ENCODE measurements around the gene ABCA3. TPM values are rescaled to one million over a fixed set of nuclear protein-coding genes. Genes with fewer than 3 reads are reported as not detected.

Gene ABCA3
- total RNA-seq, 1 experiment from 2014 or later = 3.5 TPM

DNA sequence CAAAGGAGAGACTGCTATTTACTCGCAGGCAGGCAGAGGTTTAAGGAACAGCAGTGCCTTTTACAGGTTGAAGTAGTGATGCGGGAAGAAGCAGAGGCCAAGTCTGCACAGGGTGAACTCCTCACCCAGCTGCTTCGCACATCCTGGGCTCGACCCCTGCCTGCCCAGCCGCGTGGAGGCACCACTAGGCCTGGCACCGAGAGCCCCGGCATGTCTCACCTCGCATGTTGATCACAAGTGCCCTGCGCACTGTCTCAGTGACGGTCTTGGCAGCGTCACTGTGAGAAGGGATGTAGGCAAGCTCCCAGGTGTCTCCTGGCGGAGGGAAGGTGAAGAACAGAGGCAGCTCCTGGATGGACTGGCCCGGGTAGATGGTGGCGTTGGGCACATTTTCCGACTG, 14.7 kb downstream of the ABCA3 start:
- Mint-ChIP-seq H3K27ac (ENCODE audit: low read depth, unreplicated experiment) (no peak overlapping the region), H3K27me3 (ENCODE audit: insufficient read depth, unreplicated experiment) (peaks cover 3% of the 10 kb centered on the region), H3K36me3 (ENCODE audit: insufficient read depth, unreplicated experiment) (no peaks in the 10 kb centered on the region), H3K4me3 (ENCODE audit: unreplicated experiment) (no peak overlapping the region), H3K4me1 (ENCODE audit: insufficient read depth, unreplicated experiment) (no peaks in the 10 kb centered on the region), H3K9me3 (ENCODE audit: unreplicated experiment) (no peaks in the 10 kb centered on the region)
- intact Hi-C loops (cut with micrococcal nuclease) = no loop called here
- CTCF ChIA-PET = interaction anchor here (0.6 kb wide), 1 partner anchor 11 kb away, joined by 3 read pairs; no protein-coding TSS in a partner anchor
- POLR2A ChIA-PET = no interaction called here
- no peak for TF ChIP-seq CTCF (IDR thresholded peaks at IDR 0.05; ENCODE audit: unreplicated experiment)
- no peak for DNase-seq (ENCODE audit: unreplicated experiment)
- no TSS peak for BruUV-seq (replicated peaks)

DNA sequence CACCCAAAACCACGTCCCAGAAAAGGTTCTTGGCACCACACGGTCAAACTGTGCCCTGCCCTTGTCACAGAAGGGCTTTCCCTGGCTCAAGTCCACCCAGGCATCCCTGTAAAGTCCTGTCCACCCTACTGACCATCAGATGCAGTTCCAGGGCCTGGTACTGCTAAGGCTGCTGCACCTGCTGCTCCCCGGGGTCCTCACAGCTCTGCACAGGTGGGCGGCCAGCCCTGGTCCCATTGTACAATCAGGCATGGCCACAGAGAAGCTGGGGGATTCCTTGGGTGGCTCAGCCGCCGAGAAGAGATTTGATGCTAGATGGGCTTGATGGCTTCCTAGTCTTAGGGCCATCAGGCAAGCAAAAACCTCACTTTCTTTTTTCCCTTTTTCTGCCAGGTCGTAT, 15.3 kb downstream of the ABCA3 start:
- no TSS peak for BruUV-seq (replicated peaks)
- ChIA-PET CTCF (interaction anchor here (1.0 kb wide), 1 partner anchor 44 kb away, joined by 4 read pairs; no protein-coding TSS in a partner anchor), POLR2A (no interaction called here)
- Mint-ChIP-seq H3K4me1 (ENCODE audit: insufficient read depth, unreplicated experiment) (no peaks in the 10 kb centered on the region), H3K27me3 (ENCODE audit: insufficient read depth, unreplicated experiment) (no peaks in the 10 kb centered on the region), H3K27ac (ENCODE audit: low read depth, unreplicated experiment) (no peak overlapping the region), H3K9me3 (ENCODE audit: unreplicated experiment) (no peaks in the 10 kb centered on the region), H3K4me3 (ENCODE audit: unreplicated experiment) (no peak overlapping the region), H3K36me3 (ENCODE audit: insufficient read depth, unreplicated experiment) (no peaks in the 10 kb centered on the region)
- intact Hi-C loops (cut with micrococcal nuclease) = no loop called here
- no peak for TF ChIP-seq CTCF (IDR thresholded peaks at IDR 0.05; ENCODE audit: unreplicated experiment)
- no peak for DNase-seq (ENCODE audit: unreplicated experiment)

DNA sequence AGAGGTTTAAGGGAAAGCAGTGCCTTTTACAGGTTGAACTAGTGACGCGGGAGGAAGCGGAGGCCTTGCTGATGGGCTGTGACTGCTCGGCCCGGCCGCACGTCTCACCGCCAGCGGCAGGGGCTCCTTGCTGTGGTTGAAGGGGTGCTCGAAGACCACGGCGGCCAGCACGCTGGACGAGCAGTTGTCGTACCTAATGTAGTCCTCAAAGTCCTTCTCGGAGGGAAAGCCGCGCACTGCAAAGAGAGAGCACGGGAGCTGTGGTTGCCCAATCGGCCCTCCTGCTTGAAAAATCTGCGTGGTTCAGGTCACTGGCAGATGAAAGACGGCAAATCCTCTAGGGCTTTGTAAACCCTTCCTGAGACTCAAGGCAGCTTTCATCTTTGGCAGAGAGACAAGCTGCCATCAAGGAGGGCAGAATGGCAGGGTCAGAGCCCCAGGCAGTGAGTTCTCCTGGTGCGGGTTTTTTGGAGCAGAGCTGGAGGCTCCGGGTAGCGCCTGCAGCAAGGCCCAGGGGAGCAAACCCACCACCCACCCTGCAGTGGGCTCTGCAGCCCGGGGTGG, 16.1 kb downstream of the ABCA3 start:
- no peaks in the 10 kb centered on the region for H3K9me3 Mint-ChIP-seq (ENCODE audit: unreplicated experiment)
- H3K27ac Mint-ChIP-seq (ENCODE audit: low read depth, unreplicated experiment) = no peak overlapping the region
- POLR2A ChIA-PET = no interaction called here

GRCh38 chr16:2323701-2324100, 16.8 kb downstream of the ABCA3 start:
- TF ChIP-seq CTCF (IDR thresholded peaks at IDR 0.05; ENCODE audit: unreplicated experiment) = no peak
- Mint-ChIP-seq H3K9me3 (ENCODE audit: unreplicated experiment) (no peaks in the 10 kb centered on the region), H3K27me3 (ENCODE audit: insufficient read depth, unreplicated experiment) (peaks cover 12% of the 10 kb centered on the region)

More for the DNA sequence above, 16.1 kb downstream of the ABCA3 start:
- intact Hi-C loops (cut with micrococcal nuclease) = no loop called here
- DNase-seq (ENCODE audit: unreplicated experiment) = no peak
- Mint-ChIP-seq H3K27me3 (ENCODE audit: insufficient read depth, unreplicated experiment) (peaks cover 6% of the 10 kb centered on the region), H3K36me3 (ENCODE audit: insufficient read depth, unreplicated experiment) (no peaks in the 10 kb centered on the region), H3K4me3 (ENCODE audit: unreplicated experiment) (no peak overlapping the region), H3K4me1 (ENCODE audit: insufficient read depth, unreplicated experiment) (no peaks in the 10 kb centered on the region)
- no peak for TF ChIP-seq CTCF (IDR thresholded peaks at IDR 0.05; ENCODE audit: unreplicated experiment)
- BruUV-seq (replicated peaks) = no TSS peak
- CTCF ChIA-PET = interaction anchor here (1.0 kb wide), 1 partner anchor 43 kb away, joined by 4 read pairs; no protein-coding TSS in a partner anchor

More at GRCh38 chr16:2323701-2324100, 16.8 kb downstream of the ABCA3 start:
- no peaks in the 10 kb centered on the region for H3K36me3 Mint-ChIP-seq (ENCODE audit: insufficient read depth, unreplicated experiment)
- no peak overlapping the region for H3K27ac Mint-ChIP-seq (ENCODE audit: low read depth, unreplicated experiment)
- H3K4me3 Mint-ChIP-seq (ENCODE audit: unreplicated experiment) = no peak overlapping the region
- no TSS peak for BruUV-seq (replicated peaks)
- ChIA-PET POLR2A (no interaction called here), CTCF (interaction anchor here (0.7 kb wide), 1 partner anchor 736 kb away, joined by 3 read pairs; no protein-coding TSS in a partner anchor)
- intact Hi-C loops (cut with micrococcal nuclease) = no loop called here
- H3K4me1 Mint-ChIP-seq (ENCODE audit: insufficient read depth, unreplicated experiment) = no peaks in the 10 kb centered on the region
- DNase-seq (ENCODE audit: unreplicated experiment) = no peak

Measured in MCF 10A (cell line).